A549 (cell line): ENCODE measurements around the gene SEMA4B.

ENCODE experiments used
- CHD2 ChIP-seq: fragments of 150-350 bp; IDR thresholded peaks from 2 replicates; pipeline ENCODE4 v1.6.1; 2014; ENCODE audit warnings: low read length; ENCODE audit not compliant: partially characterized antibody
- EP300 ChIP-seq, 2 experiments: fragments of >200 bp; sonication (Bioruptor Twin); formaldehyde crosslinking; IDR thresholded peaks; 2 replicates in 1 of 2; 3 replicates in 1 of 2; pipeline ENCODE4 v1.6.1; 2016 to 2017
- MAZ ChIP-seq: fragments of 150-350 bp; IDR thresholded peaks from 2 replicates; pipeline ENCODE4 v1.6.1; 2014; ENCODE audit warnings: antibody characterized with exemption, low read depth, low read length, borderline replicate concordance
- MYC ChIP-seq: IDR thresholded peaks from 2 replicates; pipeline ENCODE4 v1.6.1; 2012; ENCODE audit warnings: mild to moderate bottlenecking, inconsistent platforms, low read length, improper control_type of control experiment, borderline replicate concordance
- RAD21 ChIP-seq, 2 experiments: fragments of >200 bp in 1 of 2; sonication (Bioruptor Twin) in 1 of 2; formaldehyde crosslinking in 1 of 2; IDR thresholded peaks in 1 of 2; conservative IDR thresholded peaks in 1 of 2; 2 replicates in 1 of 2; 3 replicates in 1 of 2; pipeline ENCODE4 v1.6.1; 2012 to 2018; ENCODE audit warnings: inconsistent platforms in 1 of 2

GRCh38 chr15:90240856-90241255, 39.7 kb downstream of the SEMA4B start:
- no peak for TF ChIP-seq MAZ
- no peak for TF ChIP-seq EP300 (IDR thresholded peaks at IDR 0.05)
- no peak for TF ChIP-seq MYC
- TF ChIP-seq RAD21 (conservative IDR thresholded peaks at IDR 0.05 in 1 of 2, IDR thresholded peaks at IDR 0.05 in 1 of 2) = no peak
- TF ChIP-seq CHD2 = no peak
